AG09309 (cell line): ENCODE measurements around the gene OR10V1.

Experiments
- DNase-seq: peaks from one replicate; pipeline ENCODE4 v3.0.0-alpha.2; 2010; ENCODE audit warnings: low read depth
- H3K4me3 ChIP-seq: 2 replicates; pipeline ENCODE4 v1.5.1; 2011; ENCODE audit warnings: mild to moderate bottlenecking, low read depth, low read length, moderate library complexity; ENCODE audit not compliant: control insufficient read depth
- TF ChIP-seq, protein P1 (sequence below): IDR thresholded peaks from 2 replicates; pipeline ENCODE4 v1.5.1; 2011; ENCODE audit warnings: mild to moderate bottlenecking, low read depth, low read length, inconsistent platforms; ENCODE audit not compliant: insufficient read depth, control insufficient read depth; ENCODE audit errors: missing control alignments

Gene OR10V1, protein sequence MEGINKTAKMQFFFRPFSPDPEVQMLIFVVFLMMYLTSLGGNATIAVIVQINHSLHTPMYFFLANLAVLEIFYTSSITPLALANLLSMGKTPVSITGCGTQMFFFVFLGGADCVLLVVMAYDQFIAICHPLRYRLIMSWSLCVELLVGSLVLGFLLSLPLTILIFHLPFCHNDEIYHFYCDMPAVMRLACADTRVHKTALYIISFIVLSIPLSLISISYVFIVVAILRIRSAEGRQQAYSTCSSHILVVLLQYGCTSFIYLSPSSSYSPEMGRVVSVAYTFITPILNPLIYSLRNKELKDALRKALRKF

DNA sequence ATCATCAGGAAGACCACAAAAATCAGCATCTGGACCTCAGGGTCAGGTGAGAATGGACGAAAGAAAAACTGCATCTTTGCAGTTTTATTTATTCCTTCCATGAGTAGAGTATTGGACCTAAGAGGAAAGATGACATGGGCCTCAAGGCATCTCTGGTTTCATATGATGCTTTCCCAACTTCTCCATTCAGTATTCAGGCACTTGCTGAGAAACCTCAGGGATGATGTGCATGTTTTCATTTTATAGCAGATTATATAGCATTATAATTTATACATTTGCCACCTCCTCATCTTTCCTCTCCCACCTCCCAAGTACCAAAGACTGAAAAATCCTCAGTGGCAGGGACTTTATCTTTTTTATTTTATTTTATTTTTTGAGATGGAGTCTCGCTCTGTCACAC lies at the start of gene OR10V1:
Gene OR10V1, minus strand, starts transcription at position 101 of the 400 bp plus-strand sequence. Its CDS starts 0 bp downstream, at position 101.
- TF ChIP-seq, protein P1, sequence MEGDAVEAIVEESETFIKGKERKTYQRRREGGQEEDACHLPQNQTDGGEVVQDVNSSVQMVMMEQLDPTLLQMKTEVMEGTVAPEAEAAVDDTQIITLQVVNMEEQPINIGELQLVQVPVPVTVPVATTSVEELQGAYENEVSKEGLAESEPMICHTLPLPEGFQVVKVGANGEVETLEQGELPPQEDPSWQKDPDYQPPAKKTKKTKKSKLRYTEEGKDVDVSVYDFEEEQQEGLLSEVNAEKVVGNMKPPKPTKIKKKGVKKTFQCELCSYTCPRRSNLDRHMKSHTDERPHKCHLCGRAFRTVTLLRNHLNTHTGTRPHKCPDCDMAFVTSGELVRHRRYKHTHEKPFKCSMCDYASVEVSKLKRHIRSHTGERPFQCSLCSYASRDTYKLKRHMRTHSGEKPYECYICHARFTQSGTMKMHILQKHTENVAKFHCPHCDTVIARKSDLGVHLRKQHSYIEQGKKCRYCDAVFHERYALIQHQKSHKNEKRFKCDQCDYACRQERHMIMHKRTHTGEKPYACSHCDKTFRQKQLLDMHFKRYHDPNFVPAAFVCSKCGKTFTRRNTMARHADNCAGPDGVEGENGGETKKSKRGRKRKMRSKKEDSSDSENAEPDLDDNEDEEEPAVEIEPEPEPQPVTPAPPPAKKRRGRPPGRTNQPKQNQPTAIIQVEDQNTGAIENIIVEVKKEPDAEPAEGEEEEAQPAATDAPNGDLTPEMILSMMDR = no peak
- no peak for DNase-seq
- H3K4me3 ChIP-seq = no peak within 1 kb of the TSS

- DNase-seq = no peak
Observed at GRCh38 chr11:59761993-59762392, 48.3 kb upstream of the OR10V1 start.

DNA sequence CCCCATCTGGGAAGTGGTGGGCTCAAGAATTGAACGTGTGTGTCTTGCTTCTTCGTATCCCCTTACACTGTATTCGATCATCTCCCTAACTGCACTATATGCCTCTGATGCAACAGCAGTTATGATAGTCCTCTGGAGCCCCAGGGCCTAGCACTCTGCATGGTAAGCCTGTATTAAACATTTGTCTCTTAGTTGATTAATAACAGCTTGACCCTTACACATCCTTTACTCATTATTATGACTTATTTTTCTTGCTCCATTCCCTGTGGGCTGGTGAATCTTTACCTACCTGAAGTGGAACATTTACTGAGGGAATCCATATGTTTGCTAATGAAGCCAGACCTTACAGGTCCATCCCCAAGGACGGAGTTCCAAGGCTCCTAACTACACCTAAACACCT lies 47.1 kb upstream of the OR10V1 start:
- H3K4me3 ChIP-seq = no peak overlapping the region
- DNase-seq = no peak
- TF ChIP-seq, protein P1 = no peak

More at GRCh38 chr11:59761993-59762392, 48.3 kb upstream of the OR10V1 start:
- no peak overlapping the region for H3K4me3 ChIP-seq
- TF ChIP-seq, protein P1 = no peak

DNA sequence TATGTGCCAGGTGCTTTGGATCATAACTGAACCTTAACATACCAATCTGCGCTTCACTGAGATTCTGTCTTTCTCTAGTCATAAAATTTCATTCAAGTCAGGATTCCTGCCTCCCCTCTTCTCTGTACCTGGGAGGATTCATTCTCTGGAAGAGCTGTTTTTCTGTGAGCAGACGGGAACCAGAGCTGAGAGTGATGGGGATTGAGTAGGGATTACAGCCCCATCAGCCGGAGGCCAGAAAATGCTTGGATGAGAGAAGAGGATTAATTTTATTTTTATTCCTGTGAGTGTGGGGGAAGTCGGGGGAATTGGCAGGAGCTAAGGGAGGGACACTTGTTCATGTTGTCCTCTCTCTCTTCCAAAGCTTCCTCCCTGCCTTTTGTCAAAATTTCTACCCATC lies 46.3 kb upstream of the OR10V1 start:
- H3K4me3 ChIP-seq = no peak overlapping the region
- no peak for DNase-seq
- TF ChIP-seq, protein P1 = no peak

DNA sequence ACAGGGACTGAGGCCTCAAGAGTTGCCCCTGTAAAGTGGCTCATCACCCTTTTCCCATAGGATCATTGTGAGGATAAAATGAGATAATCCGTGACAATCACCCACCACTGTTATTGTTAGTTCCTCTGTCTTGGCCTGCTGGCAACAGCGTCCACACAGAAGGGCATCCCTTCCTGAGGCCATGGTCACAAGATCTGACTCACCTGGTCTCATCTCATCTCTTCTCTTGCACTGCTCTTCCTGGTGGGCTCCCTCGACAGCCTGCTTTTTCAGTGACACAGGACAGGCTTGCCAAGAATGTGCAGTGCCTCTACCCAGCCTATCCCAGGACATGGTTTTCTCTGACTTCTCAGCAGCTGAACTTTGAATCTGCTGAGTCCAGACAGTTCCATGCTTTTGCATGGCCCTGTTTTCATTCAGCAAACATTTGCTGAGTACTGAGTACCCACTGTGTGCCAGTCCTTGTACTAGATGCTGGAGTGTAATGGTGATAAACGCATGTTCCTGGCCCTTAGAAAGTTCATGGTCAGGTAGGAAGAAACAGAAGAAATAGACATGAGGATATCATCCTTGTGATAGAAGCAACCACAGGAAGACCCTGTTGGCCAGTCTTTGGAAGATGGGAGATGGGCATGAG lies 44.9 kb upstream of the OR10V1 start:
- H3K4me3 ChIP-seq = no peak overlapping the region
- TF ChIP-seq, protein P1 = no peak
- no peak for DNase-seq

DNA sequence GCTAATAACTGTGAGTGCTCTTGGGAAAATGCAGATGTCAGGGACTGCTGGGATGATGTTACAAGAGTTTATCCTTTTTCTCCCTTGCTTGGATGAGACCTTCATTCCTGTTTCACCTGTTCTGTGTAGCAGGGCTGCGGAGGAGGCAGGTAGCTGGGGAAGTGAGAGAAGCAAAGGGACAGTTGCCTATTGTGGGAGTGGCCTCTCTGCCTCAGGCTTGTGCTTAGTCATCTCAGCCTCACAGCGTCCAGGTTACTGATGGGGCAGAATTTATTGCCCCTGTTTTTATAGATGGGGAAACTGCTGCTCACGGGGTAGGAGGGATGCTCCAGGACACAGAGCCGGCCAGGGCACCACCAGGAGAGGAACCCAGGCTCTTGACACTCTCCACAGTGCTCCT lies 43.2 kb upstream of the OR10V1 start:
- no peak for DNase-seq
- no peak overlapping the region for H3K4me3 ChIP-seq
- TF ChIP-seq, protein P1 = no peak
